RWPE2 (cell line): ENCODE data around the gene CCDC106.
A peak's percentile ranks its signal among the peaks of the same experiment; 100 is the strongest.

Experiments
- ATAC-seq: fragments of 200-7000 bp; cut with Tn5 transposase; 3 replicates; pipeline ENCODE4 v1.9.1; 2021; ENCODE audit warnings: low read depth
- DNase-seq: peaks from one replicate; pipeline ENCODE4 v3.0.0-alpha.2; 2020; ENCODE audit warnings: low spot score
- H3K27ac ChIP-seq: fragments of 450-650 bp; 2 replicates; pipeline ENCODE4 v1.5.1; 2017; ENCODE audit warnings: mild to moderate bottlenecking; ENCODE audit not compliant: poor library complexity, severe bottlenecking
- H3K27me3 ChIP-seq: fragments of 250-450 bp; sonication (Bioruptor Pico); 2 replicates; pipeline ENCODE4 v1.5.1; 2021; ENCODE audit warnings: mild to moderate bottlenecking, moderate library complexity; ENCODE audit not compliant: insufficient read depth, poor library complexity, severe bottlenecking
- H3K36me3 ChIP-seq: fragments of 250-450 bp; sonication (Bioruptor Pico); 2 replicates; pipeline ENCODE4 v1.5.1; 2020; ENCODE audit warnings: low read depth, mild to moderate bottlenecking, moderate library complexity
- H3K4me1 ChIP-seq: fragments of 250-450 bp; sonication (Bioruptor Pico); 2 replicates; pipeline ENCODE4 v1.5.1; 2021; ENCODE audit warnings: mild to moderate bottlenecking, moderate library complexity; ENCODE audit not compliant: insufficient read depth, poor library complexity, severe bottlenecking
- H3K4me3 ChIP-seq: fragments of 250-450 bp; sonication (Bioruptor Pico); 2 replicates; pipeline ENCODE4 v1.5.1; 2021; ENCODE audit warnings: mild to moderate bottlenecking, moderate library complexity; ENCODE audit not compliant: severe bottlenecking
- H3K9me3 ChIP-seq: fragments of 250-450 bp; sonication (Bioruptor Pico); 2 replicates; pipeline ENCODE4 v1.5.1; 2021; ENCODE audit warnings: mild to moderate bottlenecking, moderate library complexity; ENCODE audit not compliant: severe bottlenecking
- TF ChIP-seq, protein P1 (sequence below): fragments of 450-650 bp; IDR thresholded peaks from one replicate; pipeline ENCODE4 v1.5.1; 2017; ENCODE audit warnings: mild to moderate bottlenecking, moderate library complexity; ENCODE audit not compliant: poor library complexity, severe bottlenecking

Gene CCDC106

DNA sequence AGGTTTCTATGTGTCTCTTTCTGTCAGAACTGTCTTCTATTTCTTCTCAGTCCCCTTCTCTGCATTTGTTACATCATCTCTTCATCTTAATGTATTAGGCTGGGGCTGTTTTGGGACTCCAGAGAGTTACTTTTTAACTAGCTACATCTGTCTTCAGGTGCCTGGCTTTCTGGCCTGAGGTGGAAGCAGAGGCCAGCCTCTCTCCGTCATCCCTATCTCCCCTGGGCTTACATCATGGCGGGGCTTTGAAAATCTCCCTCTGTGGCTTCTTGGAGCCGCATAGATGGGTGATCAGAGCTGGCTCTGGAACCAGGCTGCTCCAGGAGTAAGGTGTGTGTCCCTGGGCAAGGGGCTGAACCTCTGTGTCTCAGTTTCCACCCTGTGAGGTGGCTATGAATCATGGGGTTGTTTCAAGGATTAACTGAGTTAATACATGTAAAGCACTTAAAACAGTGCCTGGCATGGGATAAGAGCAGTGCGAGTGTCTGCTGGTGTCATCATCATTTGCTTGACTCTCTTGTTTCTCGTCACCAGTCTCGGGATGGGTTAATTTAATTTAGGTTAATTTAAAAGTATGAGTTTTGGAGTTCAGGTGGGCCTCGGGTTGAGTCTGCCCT, 29.0 kb downstream of the CCDC106 start:
- H3K27ac ChIP-seq, result no peak overlapping the region

GRCh38 chr19:55677572-55678028, 29.6 kb downstream of the CCDC106 start:
- no peak for ATAC-seq
- Histone ChIP-seq H3K9me3 (no peaks in the 10 kb centered on the region), H3K4me1 (peaks cover 16% of the 10 kb centered on the region), H3K27ac (no peak overlapping the region), H3K4me3 (no peak overlapping the region), H3K27me3 (no peaks in the 10 kb centered on the region), H3K36me3 (peaks cover 83% of the 10 kb centered on the region)
- DNase-seq, result no peak
- TF ChIP-seq, protein P1, sequence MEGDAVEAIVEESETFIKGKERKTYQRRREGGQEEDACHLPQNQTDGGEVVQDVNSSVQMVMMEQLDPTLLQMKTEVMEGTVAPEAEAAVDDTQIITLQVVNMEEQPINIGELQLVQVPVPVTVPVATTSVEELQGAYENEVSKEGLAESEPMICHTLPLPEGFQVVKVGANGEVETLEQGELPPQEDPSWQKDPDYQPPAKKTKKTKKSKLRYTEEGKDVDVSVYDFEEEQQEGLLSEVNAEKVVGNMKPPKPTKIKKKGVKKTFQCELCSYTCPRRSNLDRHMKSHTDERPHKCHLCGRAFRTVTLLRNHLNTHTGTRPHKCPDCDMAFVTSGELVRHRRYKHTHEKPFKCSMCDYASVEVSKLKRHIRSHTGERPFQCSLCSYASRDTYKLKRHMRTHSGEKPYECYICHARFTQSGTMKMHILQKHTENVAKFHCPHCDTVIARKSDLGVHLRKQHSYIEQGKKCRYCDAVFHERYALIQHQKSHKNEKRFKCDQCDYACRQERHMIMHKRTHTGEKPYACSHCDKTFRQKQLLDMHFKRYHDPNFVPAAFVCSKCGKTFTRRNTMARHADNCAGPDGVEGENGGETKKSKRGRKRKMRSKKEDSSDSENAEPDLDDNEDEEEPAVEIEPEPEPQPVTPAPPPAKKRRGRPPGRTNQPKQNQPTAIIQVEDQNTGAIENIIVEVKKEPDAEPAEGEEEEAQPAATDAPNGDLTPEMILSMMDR, result no peak

More for the DNA sequence above, 29.0 kb downstream of the CCDC106 start:
- Histone ChIP-seq H3K36me3 (peaks cover 83% of the 10 kb centered on the region), H3K9me3 (no peaks in the 10 kb centered on the region), H3K4me1 (peaks cover 16% of the 10 kb centered on the region), H3K4me3 (no peak overlapping the region), H3K27me3 (no peaks in the 10 kb centered on the region)
- TF ChIP-seq, protein P1, result no peak
- DNase-seq (no peak), ATAC-seq (no peak)

GRCh38 chr19:55678121-55678671, 30.2 kb downstream of the CCDC106 start:
- H3K4me3 ChIP-seq, result no peak overlapping the region
- ATAC-seq (no peak), DNase-seq (no peak)

GRCh38 chr19:55679343-55680257, 31.6 kb downstream of the CCDC106 start:
- DNase-seq (no peak), ATAC-seq (peak; percentile 30; the same call in 2 of the 3 replicates)
- Histone ChIP-seq H3K27me3 (no peaks in the 10 kb centered on the region), H3K4me1 (peaks cover 16% of the 10 kb centered on the region), H3K36me3 (peaks cover 82% of the 10 kb centered on the region), H3K9me3 (no peaks in the 10 kb centered on the region), H3K27ac (no peak overlapping the region), H3K4me3 (no peak overlapping the region)
- TF ChIP-seq, protein P1, result no peak

More at GRCh38 chr19:55678121-55678671, 30.2 kb downstream of the CCDC106 start:
- H3K9me3 ChIP-seq, result no peaks in the 10 kb centered on the region
- TF ChIP-seq, protein P1, result no peak
- H3K36me3 ChIP-seq, result peaks cover 80% of the 10 kb centered on the region
- H3K4me1 ChIP-seq, result peaks cover 16% of the 10 kb centered on the region
- no peak overlapping the region for H3K27ac ChIP-seq
- no peaks in the 10 kb centered on the region for H3K27me3 ChIP-seq
